ENCODE measurements around the gene SYT15B.
"Not testable (repeated sequence)": the region's sequence is repeated elsewhere in the genome, so short reads cannot be mapped to it uniquely, and the experiment has no call there.

Gene SYT15B

DNA sequence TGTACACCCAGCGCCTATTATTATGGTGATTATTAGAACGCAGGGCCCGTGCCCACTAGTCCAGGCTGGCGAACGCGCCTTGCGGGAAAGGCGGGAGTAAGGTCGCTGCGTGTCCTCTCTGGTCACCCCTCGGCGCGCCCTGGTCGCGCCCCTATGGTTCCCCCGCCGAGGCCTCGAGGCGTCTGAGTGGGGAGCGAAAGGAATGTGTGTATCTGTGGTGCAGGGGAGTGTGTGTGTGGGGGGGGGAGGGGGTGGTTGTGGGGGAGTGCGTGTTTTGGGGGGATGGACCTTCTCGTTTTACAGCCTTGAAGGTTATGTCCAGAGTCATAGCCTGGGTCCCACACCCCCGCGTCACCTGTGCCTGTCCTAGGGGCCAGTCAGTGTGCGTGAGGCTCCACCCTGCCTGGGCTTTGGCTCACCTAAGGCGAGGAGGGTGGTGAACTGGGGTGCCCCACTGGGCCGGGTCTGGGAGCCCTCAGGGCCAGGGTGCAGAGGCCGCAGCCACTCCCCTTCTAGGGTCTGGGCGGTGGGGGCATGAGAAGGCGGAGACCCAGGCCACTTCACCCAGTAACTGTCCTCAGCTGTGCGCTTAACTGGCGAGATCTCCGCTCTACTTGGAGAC is at the start of gene SYT15B:
Gene SYT15B, minus strand, starts transcription at position 39 of the 622 bp plus-strand sequence. CDS start 952 bp downstream, outside the sequence.
- DNase-seq, result not testable (repeated sequence)

GRCh38 chr10:47779590-47779989 is 16.2 kb upstream of the SYT15B start:
- not testable (repeated sequence) for DNase-seq

DNA sequence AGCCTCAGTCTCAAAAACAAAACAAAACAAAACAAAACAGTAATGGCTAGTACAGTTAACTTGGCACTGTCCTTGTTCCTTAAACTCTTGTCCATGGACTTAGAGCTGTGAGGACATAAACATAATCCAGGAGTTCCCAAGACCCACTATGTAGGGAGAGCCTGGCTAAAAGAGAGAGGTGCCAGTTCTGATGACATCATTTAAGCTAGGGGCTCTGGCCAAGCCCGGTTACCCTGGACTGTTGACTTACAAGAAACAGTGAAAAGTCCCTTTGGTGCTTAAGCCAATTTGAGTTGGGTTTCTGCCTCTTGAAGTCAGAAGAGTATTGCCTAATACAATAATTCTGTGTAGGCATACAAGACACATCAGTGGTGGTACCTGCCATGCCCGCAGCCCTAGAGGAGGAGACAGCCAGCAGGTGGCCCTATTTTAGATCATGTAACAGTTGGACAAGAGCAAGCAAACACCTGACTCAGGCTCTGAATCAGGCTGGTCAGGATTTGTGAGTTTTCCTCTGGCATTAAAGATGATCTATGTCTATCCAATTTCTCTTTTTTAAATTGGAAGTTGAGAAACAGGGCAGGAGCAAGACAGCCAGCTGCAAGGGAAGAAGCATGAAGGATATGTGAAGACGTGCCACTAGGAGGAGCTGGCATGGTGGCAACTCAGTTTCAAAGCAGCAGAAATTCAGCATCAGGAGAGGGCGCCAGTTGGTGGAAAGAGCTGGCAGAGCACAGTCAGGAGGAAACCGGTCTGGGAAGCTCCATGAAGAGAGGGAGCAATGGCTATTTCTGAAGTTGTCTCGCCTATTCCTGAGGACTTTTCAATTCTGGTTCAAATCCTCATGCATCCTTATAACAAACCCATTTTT is 12.2 kb upstream of the SYT15B start:
- not testable (repeated sequence) for DNase-seq

GRCh38 chr10:47770745-47771144 is 7.4 kb upstream of the SYT15B start:
- DNase-seq, result not testable (repeated sequence)

GRCh38 chr10:47768578-47769115 is 5.3 kb upstream of the SYT15B start:
- DNase-seq, result not testable (repeated sequence)

DNA sequence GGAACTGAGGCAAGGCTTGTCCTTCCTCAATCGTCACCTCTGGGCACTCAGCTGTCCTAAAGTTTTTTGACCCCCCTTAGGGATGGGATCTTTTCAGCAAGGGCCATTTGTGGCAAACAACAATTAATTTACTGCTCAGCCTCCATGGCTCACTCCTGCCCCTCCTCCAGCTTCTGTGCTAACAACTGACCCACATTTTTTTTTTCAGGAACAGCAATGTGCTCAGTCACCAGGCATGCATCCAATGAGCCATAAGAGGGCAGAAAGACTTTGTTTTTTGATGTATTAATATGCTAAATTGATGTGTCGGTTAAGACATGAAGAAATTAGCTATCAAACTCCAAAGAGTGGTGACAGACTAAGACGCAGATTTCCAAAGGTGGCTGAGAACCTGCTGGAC is 4.7 kb upstream of the SYT15B start:
- not testable (repeated sequence) for DNase-seq

DNA sequence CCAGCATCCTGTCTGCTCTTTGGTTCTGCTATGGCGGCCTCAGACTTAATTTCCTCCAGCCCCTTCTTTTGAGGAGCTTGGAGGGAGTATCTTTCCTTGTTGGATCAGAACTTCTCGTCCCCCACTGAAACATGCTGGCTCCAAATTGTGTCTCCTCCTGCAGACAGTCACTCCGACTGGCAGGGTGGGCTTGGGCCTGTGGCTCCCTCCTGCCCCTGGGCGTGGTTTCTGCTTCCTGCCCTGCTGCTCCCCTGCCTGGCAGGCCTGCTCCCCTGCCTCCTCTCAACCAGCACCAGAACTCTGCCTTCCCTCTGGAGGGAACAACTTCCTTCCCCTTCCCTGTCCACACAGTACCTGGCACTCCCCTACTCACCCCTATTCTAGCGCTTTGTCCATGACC is 3.8 kb upstream of the SYT15B start:
- not testable (repeated sequence) for DNase-seq

DNA sequence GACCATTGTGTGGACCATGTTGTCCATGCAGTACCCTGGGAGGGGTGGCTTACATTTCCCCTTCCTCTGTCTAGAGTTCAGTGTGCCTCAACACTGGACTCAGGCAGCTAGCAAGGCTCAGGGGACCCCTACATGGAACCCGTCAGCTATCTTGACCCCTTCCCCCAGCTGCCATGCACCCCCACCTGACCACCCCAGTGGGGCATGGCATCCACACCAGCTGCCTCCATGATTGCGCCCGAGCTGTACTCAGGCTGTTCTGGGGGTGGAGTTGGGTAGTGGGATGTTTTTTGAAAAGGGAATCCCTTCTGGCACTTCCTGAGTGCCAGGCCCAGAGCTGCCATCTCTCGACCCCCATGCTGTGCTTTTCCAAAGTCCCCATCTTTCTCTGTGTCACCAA is 1.8 kb upstream of the SYT15B start:
- DNase-seq, result not testable (repeated sequence)

GRCh38 chr10:47762674-47763553 is 478 bp downstream of the SYT15B start:
- not testable (repeated sequence) for DNase-seq

DNA sequence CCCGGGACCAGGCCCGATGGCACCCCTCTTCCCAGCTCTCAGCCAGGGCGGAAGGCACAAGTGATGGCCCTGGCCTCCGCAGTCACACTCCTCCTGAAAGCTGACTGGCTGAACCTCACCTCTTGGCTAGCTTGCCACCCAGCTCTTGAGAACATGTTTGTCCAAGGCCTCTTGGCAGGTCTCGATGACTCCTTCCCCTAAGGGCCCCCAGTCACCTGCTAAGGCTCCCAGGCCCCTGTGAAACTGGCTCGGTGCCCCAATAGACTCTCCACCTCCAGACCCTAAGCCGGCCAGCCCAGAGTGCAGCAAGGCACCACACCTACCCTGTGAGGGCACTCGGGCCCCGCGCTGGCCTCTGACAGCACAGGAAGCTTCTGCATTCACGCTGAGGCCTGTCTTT is 4.5 kb downstream of the SYT15B start:
- not testable (repeated sequence) for DNase-seq

DNA sequence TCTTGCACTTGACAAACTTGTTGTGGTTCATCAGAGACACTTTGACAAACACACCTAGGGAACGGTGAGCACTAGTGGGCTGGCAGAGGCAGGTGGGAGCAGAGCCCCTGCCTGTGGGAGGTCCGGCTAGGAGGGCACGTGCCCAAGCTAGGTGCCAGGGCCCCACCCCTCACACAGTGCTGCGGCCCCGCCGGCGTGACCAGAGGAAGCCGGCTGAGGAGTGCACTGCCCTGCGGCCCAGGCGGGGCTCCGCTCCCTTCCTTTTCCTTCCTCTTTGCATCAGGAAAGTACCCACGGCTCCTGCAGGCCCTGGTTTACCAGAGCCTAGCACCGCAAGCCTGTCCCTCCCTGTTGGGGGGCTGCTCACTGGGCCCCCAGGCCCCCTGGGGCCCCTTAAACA is 7.2 kb downstream of the SYT15B start:
- DNase-seq, result not testable (repeated sequence)

GRCh38 chr10:47753871-47754270 is 9.5 kb downstream of the SYT15B start:
- not testable (repeated sequence) for DNase-seq

DNA sequence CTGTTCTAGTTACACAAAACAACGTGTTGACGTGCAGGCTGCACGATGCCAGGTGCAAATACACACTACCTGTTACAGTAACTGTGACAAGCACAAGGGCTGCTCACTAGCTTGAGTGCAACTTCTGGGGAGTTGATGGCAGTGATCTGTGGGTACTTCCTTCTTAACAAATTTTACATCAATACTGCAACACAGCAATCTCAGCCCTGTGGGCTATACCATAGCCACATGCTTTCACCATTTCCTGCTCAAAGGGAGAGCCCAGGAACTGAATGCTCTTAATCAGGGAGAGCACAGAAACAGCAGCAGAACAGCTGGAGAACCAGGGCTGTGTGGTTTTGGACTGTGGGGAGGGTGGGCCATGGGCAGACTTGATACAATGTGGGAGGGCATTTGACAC is 10.2 kb downstream of the SYT15B start:
- not testable (repeated sequence) for DNase-seq

GRCh38 chr10:47751821-47752220 is 11.6 kb downstream of the SYT15B start:
- DNase-seq, result not testable (repeated sequence)

GRCh38 chr10:47750360-47750759 is 13.0 kb downstream of the SYT15B start:
- DNase-seq, result not testable (repeated sequence)

GRCh38 chr10:47746780-47747376 is 16.5 kb downstream of the SYT15B start:
- not testable (repeated sequence) for DNase-seq

GRCh38 chr10:47744881-47745280 is 18.5 kb downstream of the SYT15B start:
- not testable (repeated sequence) for DNase-seq

DNA sequence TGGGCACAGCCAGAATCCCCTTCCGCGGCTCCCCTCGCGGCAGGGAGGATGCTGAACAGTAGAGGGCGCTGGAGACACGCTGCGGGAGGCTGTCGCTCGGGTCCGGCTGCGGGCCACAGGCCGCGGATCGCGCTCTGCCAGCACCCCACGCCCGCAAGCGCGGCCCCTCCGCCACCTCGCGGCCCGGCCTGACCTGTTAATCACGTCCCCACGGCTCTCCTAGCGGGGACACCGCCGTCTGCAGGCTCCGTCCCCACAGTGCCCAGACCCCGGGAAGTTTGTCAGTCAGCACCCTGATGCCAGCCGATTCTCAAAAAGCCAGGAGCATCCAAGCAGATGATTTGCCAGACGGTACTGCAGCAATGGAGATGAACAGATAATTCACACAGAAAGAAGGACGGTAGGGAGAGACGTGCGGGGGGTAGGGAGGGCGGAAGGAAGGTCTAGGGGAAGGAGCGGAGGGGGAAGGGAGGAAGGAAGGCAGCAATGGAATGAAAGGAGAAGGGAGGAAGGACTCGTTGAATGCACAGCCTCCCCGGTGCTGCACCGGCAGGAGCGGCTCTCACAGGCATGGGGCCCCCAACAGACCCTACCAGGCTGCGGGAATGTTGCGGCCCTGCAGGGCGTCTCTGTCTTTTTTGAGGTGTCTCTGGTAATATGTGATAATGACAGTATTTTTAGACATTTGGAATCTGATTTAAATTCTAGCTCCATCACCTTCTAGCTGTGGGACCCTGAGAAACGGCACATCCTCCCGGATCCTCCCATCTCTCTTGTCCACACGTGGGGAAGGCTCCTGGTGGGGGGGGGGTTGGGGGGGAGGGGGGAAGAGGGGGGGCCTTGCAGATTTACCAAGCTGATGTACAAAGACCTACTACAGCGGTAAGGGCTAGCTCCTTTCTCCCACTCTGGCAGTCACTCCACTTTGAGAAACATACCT is 19.5 kb downstream of the SYT15B start:
- peak; percentile 22 to 32 for DNase-seq

DNA sequence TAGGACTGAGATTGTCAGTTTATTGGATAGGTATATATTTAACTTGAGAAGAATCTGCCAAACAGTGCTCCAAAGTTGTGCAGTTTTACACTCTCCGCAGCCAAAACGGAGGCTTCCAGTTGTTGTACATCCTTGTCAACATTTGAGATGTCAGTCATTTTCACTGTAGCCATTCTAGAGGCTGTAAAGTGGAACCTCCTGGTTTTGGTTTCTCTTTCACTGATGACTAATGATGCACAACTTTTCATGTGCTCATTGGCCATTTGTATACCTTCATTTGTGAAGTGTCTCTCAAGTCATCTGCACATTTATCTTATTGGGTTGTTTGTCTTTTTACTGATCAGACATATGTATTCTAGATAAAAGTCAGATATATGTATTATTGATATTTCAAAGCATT is 22.5 kb downstream of the SYT15B start:
- not testable (repeated sequence) for DNase-seq

- DNase-seq, result not testable (repeated sequence)
These were observed 32.5 kb downstream of the SYT15B start for GRCh38 chr10:47730911-47731310.

DNA sequence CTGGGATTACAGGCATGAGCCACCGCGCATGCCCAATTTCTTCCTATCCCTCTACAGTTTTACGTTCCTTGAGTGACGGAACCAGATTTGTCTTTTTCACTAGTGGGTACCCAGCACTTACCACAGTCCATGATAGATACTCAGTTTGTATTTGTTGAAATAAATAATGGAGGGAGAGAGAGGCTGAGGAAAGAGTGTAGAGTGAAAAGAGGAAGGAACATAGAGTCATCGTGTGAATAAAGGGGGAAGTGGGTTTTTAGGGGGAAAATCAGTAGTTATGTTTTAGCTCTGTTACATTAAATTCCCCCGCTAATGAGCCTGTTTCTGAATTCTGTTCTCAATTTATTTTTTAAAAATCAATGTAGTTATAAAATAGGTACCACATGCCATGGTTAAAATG is 37.7 kb downstream of the SYT15B start:
- DNase-seq, result not testable (repeated sequence)
